Fibroblast of skin of left quadriceps (primary cell): ENCODE measurements around the gene SLC25A39.
A peak's percentile ranks its signal among the peaks of the same experiment; 100 is the strongest.

ENCODE experiments used
- DNase-seq, 2 experiments: peaks; one replicate each; pipeline ENCODE4 v3.0.0-alpha.2; 2013; ENCODE audit warnings: low read depth in 2 of 2

Gene SLC25A39

GRCh38 chr17:44314524-44314868, 10.1 kb downstream of the SLC25A39 start:
- no peak for DNase-seq

GRCh38 chr17:44314031-44314430, 10.6 kb downstream of the SLC25A39 start:
- DNase-seq, result no peak

DNA sequence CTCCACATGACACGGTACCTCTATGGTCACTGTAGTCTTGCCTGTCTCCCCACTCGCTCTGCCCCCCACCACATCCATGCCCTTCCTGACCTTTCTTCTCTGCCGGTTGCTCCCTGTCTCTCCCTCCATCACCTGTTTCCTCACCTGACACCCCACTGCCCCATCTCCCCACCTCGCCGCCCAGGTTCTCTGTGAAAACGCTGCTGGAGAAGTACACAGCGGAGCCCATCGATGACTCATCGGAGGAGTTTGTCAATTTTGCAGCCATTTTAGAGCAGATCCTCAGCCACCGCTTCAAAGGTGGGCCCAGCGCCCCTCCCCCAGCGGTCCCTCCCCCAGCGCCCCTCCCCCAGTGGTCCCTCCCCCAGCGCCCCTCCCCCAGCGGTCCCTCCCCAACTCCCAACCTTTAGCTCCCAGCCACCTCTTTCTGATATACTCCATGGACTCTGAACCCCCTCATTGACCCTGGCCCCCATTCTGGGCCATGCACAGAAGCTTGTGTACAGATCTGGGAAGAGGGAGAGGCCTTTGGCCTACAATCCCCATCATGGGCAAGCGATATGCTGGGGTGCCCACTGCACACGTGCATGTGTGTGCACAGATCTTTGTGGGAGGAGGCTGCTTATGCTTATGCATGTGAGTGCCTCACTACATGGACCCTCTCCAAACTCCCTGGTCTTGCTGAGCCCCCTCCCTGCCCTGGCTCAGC, 12.1 kb downstream of the SLC25A39 start:
- no peak for DNase-seq

DNA sequence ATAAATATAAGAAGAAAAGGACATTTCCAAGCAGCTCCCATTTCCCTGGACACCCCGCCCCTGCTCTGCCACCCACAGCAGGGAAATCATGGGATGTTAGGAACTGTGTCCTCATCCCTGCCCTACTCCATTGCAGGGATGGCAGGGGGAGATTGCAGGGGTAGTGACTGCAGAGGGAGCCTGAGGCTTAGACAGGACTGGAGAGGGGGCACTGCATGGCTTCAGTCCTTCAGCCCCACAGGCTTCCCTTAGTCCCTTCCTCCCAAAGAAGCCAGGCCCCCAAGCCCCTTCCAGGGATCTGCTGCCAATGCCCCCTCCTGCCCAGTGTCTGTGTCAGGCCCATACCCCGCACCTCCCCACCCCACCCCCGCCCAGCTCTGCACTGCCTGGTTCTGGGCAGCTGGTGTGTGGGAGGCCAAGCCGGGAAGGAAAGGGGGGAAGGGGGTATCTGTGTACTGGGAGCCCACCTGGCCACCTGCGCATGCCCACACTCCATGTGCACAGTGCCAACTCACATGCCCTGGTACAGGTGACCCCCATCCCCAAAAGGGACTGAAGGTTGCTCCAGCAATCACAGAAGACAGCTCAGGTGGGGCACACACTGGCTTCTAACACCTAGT, 13.0 kb downstream of the SLC25A39 start:
- no peak for DNase-seq

DNA sequence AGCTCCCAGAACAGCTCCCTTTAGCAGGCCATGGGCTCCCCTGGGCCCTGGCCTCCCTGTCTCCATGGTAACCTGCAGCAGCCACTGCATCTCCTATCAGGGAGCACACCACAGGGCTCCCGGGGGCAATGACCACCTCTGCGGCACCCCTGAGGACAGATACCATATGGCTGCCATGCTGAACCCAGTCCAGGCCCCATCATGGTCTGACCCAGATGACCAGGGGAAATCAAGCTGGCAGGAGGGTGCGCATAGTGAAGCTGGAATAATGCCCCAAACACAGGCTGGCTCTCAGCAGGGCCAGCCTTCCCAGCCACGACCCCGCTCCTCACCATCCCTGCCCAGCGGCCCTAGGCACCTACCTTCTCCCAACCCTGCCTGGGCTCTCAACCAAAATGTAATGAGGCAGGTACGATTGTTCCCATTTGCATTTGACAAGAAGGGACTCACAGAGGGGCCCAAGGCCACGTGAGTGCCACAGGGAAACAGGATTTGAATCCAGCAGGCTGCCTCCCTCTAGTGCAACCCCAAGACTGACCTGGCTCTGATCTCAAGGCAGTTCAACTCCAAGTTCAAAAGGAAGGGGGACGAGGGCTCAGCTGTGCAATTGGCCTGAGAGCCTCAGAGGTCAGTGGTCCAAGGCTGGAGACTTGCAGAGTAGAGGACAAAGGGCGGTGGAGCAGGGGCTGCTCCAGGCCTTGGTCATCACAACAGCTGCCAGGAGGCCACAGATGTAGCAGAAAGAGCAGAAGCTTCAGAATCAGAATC, 13.8 kb downstream of the SLC25A39 start:
- no peak for DNase-seq

DNA sequence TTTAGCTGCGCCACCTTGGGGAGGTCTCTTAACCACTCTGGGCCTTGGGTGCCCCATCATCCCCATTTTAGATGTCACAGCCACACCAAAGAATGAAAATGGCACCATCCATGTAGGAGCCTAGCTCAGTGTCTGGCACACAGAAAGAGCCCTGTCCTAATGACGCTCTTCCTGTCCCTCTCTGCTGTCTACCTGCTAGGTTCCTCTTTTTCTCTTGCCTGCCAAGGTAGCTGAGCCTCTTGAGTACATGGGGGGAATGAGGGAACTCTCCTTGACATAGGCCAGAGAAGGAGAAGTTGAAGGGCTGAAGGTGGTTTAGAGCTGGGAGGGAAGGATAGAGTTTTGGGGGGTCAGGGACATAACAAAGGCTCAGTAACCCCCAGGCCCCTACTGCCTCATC, 14.4 kb downstream of the SLC25A39 start:
- no peak for DNase-seq

DNA sequence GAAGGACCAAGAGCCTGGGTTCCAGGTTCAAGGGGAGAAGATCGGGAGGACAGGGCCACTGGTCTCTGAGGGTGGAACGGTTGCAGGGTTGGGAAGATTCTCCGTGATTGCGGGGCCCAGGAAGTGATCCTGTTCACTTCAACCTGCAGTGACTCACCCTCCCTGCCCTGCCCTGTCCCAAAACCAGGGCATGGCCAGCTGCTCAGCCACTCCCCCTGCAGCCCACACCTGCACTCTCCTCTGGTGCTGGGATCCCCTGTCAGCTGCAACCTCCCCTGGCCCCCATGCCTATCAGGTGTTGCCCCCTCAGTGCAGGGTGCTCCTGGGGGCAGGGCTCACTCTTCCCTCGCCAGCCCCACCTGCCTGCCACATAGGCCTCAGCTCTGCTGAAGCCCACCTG, 15.2 kb downstream of the SLC25A39 start:
- DNase-seq, result no peak

DNA sequence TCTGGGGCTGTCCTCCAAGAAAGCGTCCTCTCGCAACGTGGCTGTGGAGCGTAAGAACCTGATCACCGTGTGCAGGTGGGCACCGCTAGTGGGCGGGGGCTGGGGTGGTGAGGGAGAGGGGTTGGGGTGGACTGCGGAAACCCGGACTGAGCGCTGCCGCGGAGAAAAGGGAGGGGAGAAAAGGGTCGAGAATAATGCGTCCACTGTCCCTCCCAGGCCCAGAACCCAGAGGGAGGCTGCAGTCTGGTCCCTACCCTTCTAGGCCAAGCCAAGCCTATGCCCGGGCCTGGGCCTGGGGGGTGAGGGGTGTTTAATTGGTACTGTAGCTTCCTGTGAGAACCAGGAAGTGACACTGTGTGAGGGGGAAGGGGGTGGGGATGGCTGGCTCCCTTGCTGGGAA, 15.8 kb downstream of the SLC25A39 start:
- DNase-seq, result no peak

DNA sequence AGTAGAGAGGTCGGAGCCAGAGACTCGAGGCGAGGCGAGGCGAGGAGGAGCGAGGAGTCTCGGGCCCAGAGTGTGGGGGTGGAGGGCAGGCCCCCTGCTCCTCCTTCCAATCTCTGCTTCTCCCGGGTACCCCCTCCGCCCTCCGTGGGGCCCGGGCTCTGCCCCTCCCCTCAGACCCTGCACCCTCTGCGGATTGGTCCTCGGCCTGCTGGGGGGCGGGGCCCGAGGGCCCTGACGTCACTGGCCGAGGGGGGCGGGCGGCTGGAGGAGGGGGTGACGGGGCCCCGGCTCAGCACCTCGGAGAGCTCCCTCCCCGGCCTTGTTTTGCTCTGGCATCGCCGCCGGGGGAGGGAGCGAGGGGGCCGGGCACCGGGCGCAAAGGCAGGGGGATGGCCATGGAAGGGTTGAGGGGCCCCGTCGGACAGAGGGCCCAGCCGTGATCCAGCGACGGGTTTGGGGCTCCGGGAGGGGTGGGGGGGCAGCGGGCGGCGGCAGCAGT, 16.3 kb downstream of the SLC25A39 start, which contains the start of gene RUNDC3A:
RUNDC3A (plus strand) TSS at position 282 of the 499 bp plus-strand sequence. CDS start 232 bp downstream, outside the sequence.
- peak; percentile 54 for DNase-seq

GRCh38 chr17:44307387-44308186, 17.0 kb downstream of the SLC25A39 start:
- DNase-seq, result no peak

- no peak for DNase-seq
Measured at GRCh38 chr17:44304651-44305050, 20.0 kb downstream of the SLC25A39 start.

- no peak for DNase-seq
Measured at GRCh38 chr17:44297975-44298374, 26.6 kb downstream of the SLC25A39 start.

DNA sequence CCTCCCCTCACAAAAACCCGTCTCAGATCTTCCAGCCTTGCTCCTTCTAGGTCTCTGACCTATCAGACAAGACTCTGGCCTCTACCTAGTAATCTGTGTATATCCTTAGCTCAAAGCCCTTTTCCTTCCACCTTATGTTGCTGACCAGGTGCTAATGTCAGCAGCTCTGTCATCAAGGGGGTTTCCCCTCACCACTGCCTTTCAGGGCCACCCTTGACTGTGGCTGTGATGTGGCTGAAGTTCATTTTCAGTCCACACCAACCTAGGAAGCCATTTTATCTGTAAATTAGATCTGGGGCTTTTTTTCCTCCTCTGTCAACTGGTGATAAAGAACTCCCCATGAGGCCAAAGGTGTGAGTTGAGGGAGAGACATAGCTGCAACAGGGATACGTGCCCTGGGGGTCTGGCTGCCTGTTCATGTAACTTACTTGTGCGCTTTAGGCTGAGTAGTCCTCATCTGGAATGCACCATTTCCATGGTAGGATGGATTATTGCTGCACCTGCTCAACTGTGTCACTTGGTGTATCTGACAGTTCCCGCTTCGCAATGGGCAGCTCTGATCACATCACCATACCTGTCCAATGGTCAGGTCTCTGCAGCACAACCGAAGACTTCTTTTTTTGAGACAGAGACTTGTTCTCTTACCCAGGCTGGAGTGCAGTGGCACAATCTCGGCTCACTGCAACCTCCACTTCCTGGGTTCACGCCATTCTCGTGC, 31.0 kb downstream of the SLC25A39 start:
- DNase-seq, result no peak

GRCh38 chr17:44287651-44288050, 37.0 kb downstream of the SLC25A39 start:
- DNase-seq, result no peak

DNA sequence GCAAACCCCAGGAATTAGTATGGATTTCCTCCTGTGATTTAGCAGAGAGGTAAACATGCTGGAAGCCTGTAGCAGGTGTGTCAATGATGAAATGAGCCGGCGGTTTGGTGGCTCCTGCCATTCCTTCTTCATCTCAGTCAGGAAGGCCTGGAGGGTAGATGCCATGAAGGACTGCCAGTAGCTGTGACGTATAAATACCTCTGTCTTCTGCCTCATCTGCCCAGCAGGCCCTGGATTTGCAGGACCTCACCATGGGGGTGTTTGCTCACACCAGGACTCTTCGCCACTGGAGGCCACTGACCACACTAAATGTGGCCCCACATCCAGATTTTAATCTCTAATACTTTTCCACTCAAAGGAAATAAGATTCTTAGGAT, 40.6 kb downstream of the SLC25A39 start:
- no peak for DNase-seq

- DNase-seq, result no peak
Measured at GRCh38 chr17:44283344-44284023, 41.1 kb downstream of the SLC25A39 start.

- DNase-seq, result no peak
Measured at GRCh38 chr17:44282264-44282663, 42.4 kb downstream of the SLC25A39 start.

- no peak for DNase-seq
Measured at GRCh38 chr17:44281570-44281969, 43.1 kb downstream of the SLC25A39 start.

- no peak for DNase-seq
Measured at GRCh38 chr17:44280392-44280937, 44.2 kb downstream of the SLC25A39 start.

- DNase-seq, result peak; percentile 3 to 4
Measured at GRCh38 chr17:44279666-44280391, 44.8 kb downstream of the SLC25A39 start.
